RWPE2 (cell line): ENCODE measurements around the gene GREB1L.
A peak's percentile ranks its signal among the peaks of the same experiment; 100 is the strongest.

Source experiments
- ATAC-seq: fragments of 200-7000 bp; cut with Tn5 transposase; 3 replicates; pipeline ENCODE4 v1.9.1; 2021; ENCODE audit warnings: low read depth
- DNase-seq: peaks from one replicate; pipeline ENCODE4 v3.0.0-alpha.2; 2020; ENCODE audit warnings: low spot score
- H3K27ac ChIP-seq: fragments of 450-650 bp; 2 replicates; pipeline ENCODE4 v1.5.1; 2017; ENCODE audit warnings: mild to moderate bottlenecking; ENCODE audit not compliant: poor library complexity, severe bottlenecking
- H3K27me3 ChIP-seq: fragments of 250-450 bp; sonication (Bioruptor Pico); 2 replicates; pipeline ENCODE4 v1.5.1; 2021; ENCODE audit warnings: mild to moderate bottlenecking, moderate library complexity; ENCODE audit not compliant: insufficient read depth, poor library complexity, severe bottlenecking
- H3K36me3 ChIP-seq: fragments of 250-450 bp; sonication (Bioruptor Pico); 2 replicates; pipeline ENCODE4 v1.5.1; 2020; ENCODE audit warnings: low read depth, mild to moderate bottlenecking, moderate library complexity
- H3K4me1 ChIP-seq: fragments of 250-450 bp; sonication (Bioruptor Pico); 2 replicates; pipeline ENCODE4 v1.5.1; 2021; ENCODE audit warnings: mild to moderate bottlenecking, moderate library complexity; ENCODE audit not compliant: insufficient read depth, poor library complexity, severe bottlenecking
- H3K4me3 ChIP-seq: fragments of 250-450 bp; sonication (Bioruptor Pico); 2 replicates; pipeline ENCODE4 v1.5.1; 2021; ENCODE audit warnings: mild to moderate bottlenecking, moderate library complexity; ENCODE audit not compliant: severe bottlenecking
- H3K9me3 ChIP-seq: fragments of 250-450 bp; sonication (Bioruptor Pico); 2 replicates; pipeline ENCODE4 v1.5.1; 2021; ENCODE audit warnings: mild to moderate bottlenecking, moderate library complexity; ENCODE audit not compliant: severe bottlenecking
- TF ChIP-seq, protein P1 (sequence below): fragments of 450-650 bp; IDR thresholded peaks from one replicate; pipeline ENCODE4 v1.5.1; 2017; ENCODE audit warnings: mild to moderate bottlenecking, moderate library complexity; ENCODE audit not compliant: poor library complexity, severe bottlenecking

Gene GREB1L

GRCh38 chr18:21453511-21453901 lies 211.5 kb downstream of the GREB1L start:
- Histone ChIP-seq H3K27me3 (no peaks in the 10 kb centered on the region), H3K27ac (no peak overlapping the region), H3K36me3 (no peaks in the 10 kb centered on the region), H3K4me3 (no peak overlapping the region), H3K9me3 (no peaks in the 10 kb centered on the region), H3K4me1 (peaks cover 6% of the 10 kb centered on the region)
- TF ChIP-seq, protein P1, sequence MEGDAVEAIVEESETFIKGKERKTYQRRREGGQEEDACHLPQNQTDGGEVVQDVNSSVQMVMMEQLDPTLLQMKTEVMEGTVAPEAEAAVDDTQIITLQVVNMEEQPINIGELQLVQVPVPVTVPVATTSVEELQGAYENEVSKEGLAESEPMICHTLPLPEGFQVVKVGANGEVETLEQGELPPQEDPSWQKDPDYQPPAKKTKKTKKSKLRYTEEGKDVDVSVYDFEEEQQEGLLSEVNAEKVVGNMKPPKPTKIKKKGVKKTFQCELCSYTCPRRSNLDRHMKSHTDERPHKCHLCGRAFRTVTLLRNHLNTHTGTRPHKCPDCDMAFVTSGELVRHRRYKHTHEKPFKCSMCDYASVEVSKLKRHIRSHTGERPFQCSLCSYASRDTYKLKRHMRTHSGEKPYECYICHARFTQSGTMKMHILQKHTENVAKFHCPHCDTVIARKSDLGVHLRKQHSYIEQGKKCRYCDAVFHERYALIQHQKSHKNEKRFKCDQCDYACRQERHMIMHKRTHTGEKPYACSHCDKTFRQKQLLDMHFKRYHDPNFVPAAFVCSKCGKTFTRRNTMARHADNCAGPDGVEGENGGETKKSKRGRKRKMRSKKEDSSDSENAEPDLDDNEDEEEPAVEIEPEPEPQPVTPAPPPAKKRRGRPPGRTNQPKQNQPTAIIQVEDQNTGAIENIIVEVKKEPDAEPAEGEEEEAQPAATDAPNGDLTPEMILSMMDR = no peak
- no peak for DNase-seq
- 0 out of 3 replicates have a peak, but pooled peaks have one; percentile 23 for ATAC-seq

GRCh38 chr18:21454725-21455124 lies 212.7 kb downstream of the GREB1L start:
- H3K4me3 ChIP-seq = no peak overlapping the region
- TF ChIP-seq, protein P1 = no peak
- ATAC-seq (no peak), DNase-seq (no peak)
- H3K9me3 ChIP-seq = no peaks in the 10 kb centered on the region
- no peaks in the 10 kb centered on the region for H3K36me3 ChIP-seq
- H3K27me3 ChIP-seq = no peaks in the 10 kb centered on the region
- no peak overlapping the region for H3K27ac ChIP-seq
- H3K4me1 ChIP-seq = peaks cover 6% of the 10 kb centered on the region

DNA sequence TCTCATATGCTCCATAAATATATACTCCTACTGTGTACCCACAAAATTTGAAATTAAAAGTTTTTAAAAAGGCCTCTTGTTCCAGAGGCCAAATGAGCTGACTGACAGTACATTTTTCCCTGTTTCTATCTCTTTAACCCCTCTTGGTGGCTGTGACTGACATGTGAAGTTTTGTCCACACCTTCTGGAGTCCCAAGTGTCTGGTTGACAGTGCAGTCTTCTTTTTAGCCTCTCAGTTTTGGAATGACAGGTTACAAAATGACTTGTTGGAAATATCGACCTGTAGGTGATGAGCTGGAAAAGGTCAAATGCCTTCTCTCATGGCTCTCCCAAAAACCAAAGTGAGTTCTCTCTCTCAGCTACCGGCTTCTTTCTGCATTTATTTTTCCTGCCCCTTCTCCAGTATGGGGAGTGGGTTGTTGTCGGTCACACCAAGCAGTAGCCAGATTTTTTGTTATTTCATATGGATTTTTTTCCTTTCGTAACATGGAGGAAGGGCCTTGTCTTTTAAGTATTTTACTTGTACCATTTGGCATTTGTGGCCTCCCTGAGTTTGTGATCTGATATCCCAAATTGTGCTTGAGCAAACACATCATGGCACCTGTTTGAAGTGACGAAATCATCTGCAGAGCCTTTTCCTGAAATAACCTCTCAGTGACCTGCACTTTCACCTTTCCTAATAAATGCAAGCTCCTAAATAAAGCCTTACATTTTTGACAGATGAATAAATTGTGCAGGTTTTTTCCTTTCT lies 214.6 kb downstream of the GREB1L start:
- no peaks in the 10 kb centered on the region for H3K36me3 ChIP-seq
- H3K4me3 ChIP-seq = no peak overlapping the region
- ATAC-seq (no peak), DNase-seq (no peak)
- H3K27me3 ChIP-seq = no peaks in the 10 kb centered on the region
- TF ChIP-seq, protein P1 = no peak
- peaks cover 6% of the 10 kb centered on the region for H3K4me1 ChIP-seq
- no peaks in the 10 kb centered on the region for H3K9me3 ChIP-seq
- no peak overlapping the region for H3K27ac ChIP-seq

GRCh38 chr18:21457179-21457535 lies 215.1 kb downstream of the GREB1L start:
- Histone ChIP-seq H3K4me3 (no peak overlapping the region), H3K27ac (no peak overlapping the region), H3K27me3 (no peaks in the 10 kb centered on the region), H3K9me3 (no peaks in the 10 kb centered on the region), H3K4me1 (peaks cover 6% of the 10 kb centered on the region), H3K36me3 (no peaks in the 10 kb centered on the region)
- DNase-seq = no peak
- no peak for ATAC-seq
- TF ChIP-seq, protein P1 = no peak

- Histone ChIP-seq H3K36me3 (no peaks in the 10 kb centered on the region), H3K4me3 (no peak overlapping the region), H3K27ac (no peak overlapping the region), H3K4me1 (peaks cover 6% of the 10 kb centered on the region), H3K27me3 (no peaks in the 10 kb centered on the region), H3K9me3 (no peaks in the 10 kb centered on the region)
- DNase-seq (no peak), ATAC-seq (no peak)
- TF ChIP-seq, protein P1 = no peak
These were observed 216.3 kb downstream of the GREB1L start for GRCh38 chr18:21458310-21458709.
